RWPE1 (cell line): ENCODE results near the gene FURIN.

ENCODE experiments used
- CTCF ChIA-PET: fragments of 350-600 bp; sonication (Branson Sonifier 250); formaldehyde crosslinking; extraction: SDS; loops from one replicate; lab custom pipeline; 2021; lab: Yijun Ruan, JAX
- POLR2A ChIA-PET: fragments of 400-600 bp; formaldehyde crosslinking; extraction: SDS; loops from one replicate; lab custom pipeline; 2020; ENCODE audit warnings: antibody characterized with exemption; ENCODE audit not compliant: low non-redundant PET; lab: Yijun Ruan, JAX
- DNase-seq: peaks from one replicate; pipeline ENCODE4 v3.0.0; 2012; ENCODE audit warnings: low spot score
- H3K27ac ChIP-seq: fragments of 450-650 bp; 2 replicates; pipeline ENCODE4 v1.5.1; 2017
- CTCF ChIP-seq: fragments of 450-650 bp; conservative IDR thresholded peaks from 2 replicates; pipeline ENCODE4 v1.5.1; 2017; ENCODE audit warnings: low read depth, mild to moderate bottlenecking

Gene FURIN

GRCh38 chr15:90857883-90858443 is 10.4 kb upstream of the FURIN start:
- no peak for TF ChIP-seq CTCF
- POLR2A ChIA-PET = no interaction called here
- CTCF ChIA-PET = interaction anchor here (0.6 kb wide), 1 partner anchor 161 kb away, joined by 4 read pairs; no protein-coding TSS in a partner anchor
- no peak for DNase-seq
- no peak overlapping the region for H3K27ac ChIP-seq

GRCh38 chr15:90859234-90860131 is 8.9 kb upstream of the FURIN start:
- POLR2A ChIA-PET = interaction anchor here (0.6 to 1.0 kb wide), 2 partner anchors 11 to 233 kb away, joined by 3 read pairs; no protein-coding TSS in a partner anchor
- H3K27ac ChIP-seq = peak overlapping the region; percentile 2; the same call in 1 of the 2 replicates
- TF ChIP-seq CTCF = no peak
- DNase-seq = no peak
- CTCF ChIA-PET = interaction anchor here (0.6 kb wide), 2 partner anchors 27 to 741 kb away, joined by 3 to 4 read pairs; no protein-coding TSS in a partner anchor

- DNase-seq = no peak
- no peak for TF ChIP-seq CTCF
- no peak overlapping the region for H3K27ac ChIP-seq
- POLR2A ChIA-PET = interaction anchor here (1.0 kb wide), 1 partner anchor 10 kb away, joined by 3 read pairs; no protein-coding TSS in a partner anchor
- CTCF ChIA-PET = interaction anchor here (0.6 kb wide), 1 partner anchor 26 kb away, joined by 4 read pairs; no protein-coding TSS in a partner anchor
Observed at GRCh38 chr15:90860450-90860849, 7.9 kb upstream of the FURIN start.

- POLR2A ChIA-PET = no interaction called here
- CTCF ChIA-PET = no interaction called here
- no peak for TF ChIP-seq CTCF
- DNase-seq = peak; percentile 73
- H3K27ac ChIP-seq = no peak overlapping the region
Observed at GRCh38 chr15:90860942-90861675, 7.3 kb upstream of the FURIN start.

GRCh38 chr15:90862487-90862886 is 5.9 kb upstream of the FURIN start:
- POLR2A ChIA-PET = no interaction called here

More at GRCh38 chr15:90862487-90862886, 5.9 kb upstream of the FURIN start:
- no peak for TF ChIP-seq CTCF
- DNase-seq = no peak
- H3K27ac ChIP-seq = peak overlapping the region; percentile 59
- CTCF ChIA-PET = interaction anchor here (0.7 kb wide), 1 partner anchor 12 kb away, joined by 4 read pairs; no protein-coding TSS in a partner anchor
